Measurements from ENCODE around the gene PDLIM5. TPM values are rescaled to one million over a fixed set of nuclear protein-coding genes. Genes with fewer than 3 reads are reported as not detected.
"Not testable (repeated sequence)": the region's sequence is repeated elsewhere in the genome, so short reads cannot be mapped to it uniquely, and the experiment has no call there.

The PDLIM5 gene
- total and polyA plus RNA-seq, 2 of the 8 experiments (the other 6 are each of a cell fraction or from before 2014, with no cell fraction given): 37.3 to 62.1 TPM

- H2BK5ac ChIP-seq (ENCODE audit: low read depth, low read length); H4K5ac ChIP-seq (ENCODE audit: insufficient read length, low read depth, low read length); H3K27me3 ChIP-seq (replicated peaks in 1 of 4; ENCODE audit: control insufficient read depth in 3 of 4, extremely low read depth in 1 of 4, insufficient read depth in 3 of 4, low read length in 3 of 4); H3K79me1 ChIP-seq (ENCODE audit: low read depth, low read length); H3K4ac ChIP-seq (replicated peaks; ENCODE audit: insufficient read length, low read depth, low read length); H3K4me1 ChIP-seq (replicated peaks in 1 of 4; ENCODE audit: control insufficient read depth in 3 of 4, insufficient read depth in 4 of 4, low read length in 3 of 4); FAIRE-seq; H2BK120ac ChIP-seq (replicated peaks; ENCODE audit: low read depth, low read length); H3K23me2 ChIP-seq (ENCODE audit: low read depth, low read length); H3K18ac ChIP-seq (ENCODE audit: extremely low read depth, low read length); H3K14ac ChIP-seq (ENCODE audit: insufficient read length); H3K27ac ChIP-seq (ENCODE audit: low read depth, low read length); H2BK15ac ChIP-seq (ENCODE audit: low read length); H3K79me2 ChIP-seq (ENCODE audit: control insufficient read depth in 1 of 2, insufficient read depth in 2 of 2, low read length in 2 of 2); H3K36me3 ChIP-seq (ENCODE audit: control insufficient read depth in 2 of 4, insufficient read depth in 4 of 4, low read length in 3 of 4); H2BK12ac ChIP-seq (ENCODE audit: low read depth, low read length); H2AFZ ChIP-seq (ENCODE audit: low read length); H2AK5ac ChIP-seq (ENCODE audit: low read depth, low read length); H3K23ac ChIP-seq (ENCODE audit: insufficient read length); DNase-seq (ENCODE audit: low read depth in 1 of 2, low spot score in 2 of 2); CTCF ChIA-PET (ENCODE audit: partially characterized antibody); H3K4me2 ChIP-seq (ENCODE audit: insufficient read depth in 1 of 2, low read depth in 2 of 2, low read length in 2 of 2); H4K91ac ChIP-seq (replicated peaks; ENCODE audit: insufficient read length, low read length); H2BK20ac ChIP-seq (ENCODE audit: low read length); H3K9ac ChIP-seq (replicated peaks in 1 of 4; ENCODE audit: extremely low read depth in 1 of 4, low read depth in 3 of 4, low read length in 3 of 4); H3K56ac ChIP-seq (replicated peaks; ENCODE audit: insufficient read length, low read depth, low read length); H4K8ac ChIP-seq (ENCODE audit: extremely low read depth, insufficient read depth, low read length); H4K20me1 ChIP-seq (replicated peaks in 1 of 2; ENCODE audit: control insufficient read depth in 1 of 2, insufficient read depth in 2 of 2, low read length in 2 of 2); H3K4me3 ChIP-seq (ENCODE audit: extremely low read depth in 1 of 4, insufficient read depth in 2 of 4, low read depth in 3 of 4, low read length in 4 of 4); H3K9me3 ChIP-seq (ENCODE audit: insufficient read depth in 2 of 2, low read depth in 1 of 2, low read length in 1 of 2): not testable (repeated sequence)
- WGBS, 2 experiments (ENCODE audit: extremely low coverage in 1 of 2, insufficient coverage in 1 of 2, insufficient read length in 1 of 2, insufficient replicate concordance in 2 of 2, low coverage in 1 of 2, low lambda C conversion rate in 2 of 2, missing lambda C conversion rate in 1 of 2): 94% methylated on average over 5 of the region's 5 CpGs; no CpG with 5 or more reads in 1 of the 2 experiments
- POLR2A ChIA-PET (ENCODE audit: partially characterized antibody): interaction anchor here (0.7 kb wide), 1 partner anchor 15 kb away, joined by 3 read pairs; no protein-coding TSS in a partner anchor
These were observed 213.3 kb downstream of the PDLIM5 start for GRCh38 chr4:94665021-94665420.

Data from H1 (cell line).